GM19043 (cell line): Measurements from ENCODE around the gene FAM131A.

ENCODE experiments used
- ATAC-seq: cut with Tn5 transposase; IDR thresholded peaks from one replicate; pipeline ENCODE4 v1.9.1; 2021; ENCODE audit warnings: low read depth; ENCODE audit not compliant: unreplicated experiment

The FAM131A gene, protein sequence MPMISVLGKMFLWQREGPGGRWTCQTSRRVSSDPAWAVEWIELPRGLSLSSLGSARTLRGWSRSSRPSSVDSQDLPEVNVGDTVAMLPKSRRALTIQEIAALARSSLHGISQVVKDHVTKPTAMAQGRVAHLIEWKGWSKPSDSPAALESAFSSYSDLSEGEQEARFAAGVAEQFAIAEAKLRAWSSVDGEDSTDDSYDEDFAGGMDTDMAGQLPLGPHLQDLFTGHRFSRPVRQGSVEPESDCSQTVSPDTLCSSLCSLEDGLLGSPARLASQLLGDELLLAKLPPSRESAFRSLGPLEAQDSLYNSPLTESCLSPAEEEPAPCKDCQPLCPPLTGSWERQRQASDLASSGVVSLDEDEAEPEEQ

DNA sequence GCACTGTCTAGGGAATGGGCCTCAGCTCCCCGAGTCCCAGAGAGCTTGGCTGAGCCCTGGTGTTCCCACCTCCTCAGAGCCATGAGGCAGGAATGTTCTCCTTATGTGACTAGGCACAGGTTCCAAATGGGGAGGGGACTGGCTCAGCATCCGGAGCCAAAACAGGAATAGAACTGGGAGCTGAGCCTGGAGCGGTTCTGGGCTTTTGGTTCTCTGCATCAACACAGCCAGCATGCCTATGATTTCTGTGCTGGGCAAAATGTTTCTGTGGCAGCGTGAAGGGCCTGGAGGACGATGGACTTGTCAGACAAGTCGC, at the start of gene FAM131A:
FAM131A (plus strand) TSS at position 202 of the 316 bp plus-strand sequence; CDS start at position 233, 31 bp downstream.
- no peak for ATAC-seq

DNA sequence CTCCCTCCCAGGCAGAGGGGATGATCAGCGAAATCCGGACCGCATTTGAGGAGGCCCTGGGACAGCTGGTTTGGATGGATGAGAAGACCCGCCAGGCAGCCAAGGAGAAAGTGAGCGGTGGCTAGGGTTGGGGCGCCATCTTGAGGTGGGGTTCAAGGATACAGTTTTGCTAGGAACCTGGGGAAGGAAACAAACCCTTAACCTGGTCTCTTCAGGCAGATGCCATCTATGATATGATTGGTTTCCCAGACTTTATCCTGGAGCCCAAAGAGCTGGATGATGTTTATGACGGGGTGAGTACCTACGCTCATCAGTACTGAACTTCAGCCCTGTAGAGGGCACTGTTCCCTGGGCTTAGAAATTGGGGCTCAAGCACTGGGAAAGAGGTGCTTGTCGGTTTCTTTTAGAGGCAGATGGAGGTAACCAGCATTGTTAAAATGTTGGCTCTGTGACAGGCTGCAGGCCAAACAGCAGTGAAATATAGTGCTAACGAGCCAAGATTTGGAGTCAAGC, 47.9 kb upstream of the FAM131A start:
- ATAC-seq: no peak

DNA sequence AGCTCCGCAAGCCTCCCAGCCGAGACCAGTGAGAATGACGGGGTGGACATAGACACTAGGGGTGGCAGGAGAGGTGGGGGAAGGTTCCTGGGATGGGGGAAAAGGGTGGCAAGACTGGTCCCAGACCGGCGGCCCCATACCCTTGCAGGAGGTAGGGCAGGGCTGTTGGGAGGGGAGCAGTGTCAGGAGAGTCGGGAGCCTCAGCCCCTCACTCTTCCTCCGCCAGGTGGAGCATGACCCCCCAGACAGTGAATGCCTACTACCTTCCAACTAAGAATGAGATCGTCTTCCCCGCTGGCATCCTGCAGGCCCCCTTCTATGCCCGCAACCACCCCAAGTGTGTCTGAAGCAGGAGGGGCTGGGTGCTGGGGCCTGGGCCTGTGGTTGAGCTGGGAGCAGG, 47.1 kb upstream of the FAM131A start:
- no peak for ATAC-seq

DNA sequence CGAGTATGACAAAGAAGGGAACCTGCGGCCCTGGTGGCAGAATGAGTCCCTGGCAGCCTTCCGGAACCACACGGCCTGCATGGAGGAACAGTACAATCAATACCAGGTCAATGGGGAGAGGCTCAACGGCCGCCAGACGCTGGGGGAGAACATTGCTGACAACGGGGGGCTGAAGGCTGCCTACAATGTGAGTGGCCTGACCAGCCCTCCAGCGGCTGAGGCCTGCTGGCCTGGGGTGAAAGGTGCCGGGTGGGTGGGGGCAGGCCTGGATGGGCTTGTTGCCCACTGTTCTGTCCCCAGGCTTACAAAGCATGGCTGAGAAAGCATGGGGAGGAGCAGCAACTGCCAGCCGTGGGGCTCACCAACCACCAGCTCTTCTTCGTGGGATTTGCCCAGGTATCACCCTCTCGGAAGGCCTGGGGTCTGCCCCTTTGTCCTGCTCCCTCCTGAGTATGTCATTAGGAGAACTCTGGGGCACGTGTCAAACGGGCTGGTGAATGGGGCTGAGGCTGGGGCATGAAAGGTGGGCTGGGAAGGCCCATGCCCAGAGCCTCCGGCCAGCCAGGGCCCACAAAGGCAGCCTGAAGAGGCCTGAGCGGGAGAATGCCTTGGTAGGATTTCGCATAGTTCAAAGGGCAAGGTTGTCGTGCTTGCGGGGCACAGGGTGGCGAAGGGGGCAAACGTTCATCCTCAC, 46.2 kb upstream of the FAM131A start:
- ATAC-seq: no peak

DNA sequence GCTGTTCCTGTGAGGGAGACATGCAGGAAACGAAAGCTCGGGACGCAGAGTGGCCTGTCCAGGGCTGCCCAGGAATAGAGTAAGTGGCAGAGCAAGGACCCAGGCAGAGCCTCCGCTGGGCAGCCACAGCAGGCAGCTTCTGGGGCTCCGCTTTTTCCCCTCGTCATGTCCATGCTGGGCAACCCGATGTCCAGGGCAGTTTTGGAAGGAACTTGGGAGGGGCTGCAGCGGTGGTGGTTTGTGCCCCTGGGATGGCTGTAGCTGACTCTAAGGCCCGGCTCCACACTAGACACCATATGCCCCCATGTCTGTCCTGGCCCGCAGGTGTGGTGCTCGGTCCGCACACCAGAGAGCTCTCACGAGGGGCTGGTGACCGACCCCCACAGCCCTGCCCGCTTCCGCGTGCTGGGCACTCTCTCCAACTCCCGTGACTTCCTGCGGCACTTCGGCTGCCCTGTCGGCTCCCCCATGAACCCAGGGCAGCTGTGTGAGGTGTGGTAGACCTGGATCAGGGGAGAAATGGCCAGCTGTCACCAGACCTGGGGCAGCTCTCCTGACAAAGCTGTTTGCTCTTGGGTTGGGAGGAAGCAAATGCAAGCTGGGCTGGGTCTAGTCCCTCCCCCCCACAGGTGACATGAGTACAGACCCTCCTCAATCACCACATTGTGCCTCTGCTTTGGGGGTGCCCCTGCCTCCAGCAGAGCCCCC, 45.5 kb upstream of the FAM131A start:
- no peak for ATAC-seq

DNA sequence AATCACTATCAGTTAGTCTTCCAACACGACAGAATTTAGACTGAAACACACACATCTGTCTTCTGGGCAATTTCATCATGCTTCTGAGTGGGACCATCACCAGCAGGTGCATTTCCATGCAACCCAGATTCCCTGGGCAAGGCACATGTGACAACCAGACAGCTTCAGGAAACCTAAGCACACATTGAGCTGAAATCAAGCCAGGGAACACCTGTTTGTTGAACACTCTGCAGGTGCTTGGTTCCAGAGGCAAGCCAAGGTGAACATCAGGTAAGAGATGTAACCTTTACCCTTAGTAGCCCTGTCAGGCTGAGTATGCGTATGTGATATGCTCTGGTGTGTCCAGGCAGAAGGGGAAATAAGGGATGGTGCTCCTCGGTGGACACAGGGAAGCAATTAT, 41.6 kb upstream of the FAM131A start:
- no peak for ATAC-seq

DNA sequence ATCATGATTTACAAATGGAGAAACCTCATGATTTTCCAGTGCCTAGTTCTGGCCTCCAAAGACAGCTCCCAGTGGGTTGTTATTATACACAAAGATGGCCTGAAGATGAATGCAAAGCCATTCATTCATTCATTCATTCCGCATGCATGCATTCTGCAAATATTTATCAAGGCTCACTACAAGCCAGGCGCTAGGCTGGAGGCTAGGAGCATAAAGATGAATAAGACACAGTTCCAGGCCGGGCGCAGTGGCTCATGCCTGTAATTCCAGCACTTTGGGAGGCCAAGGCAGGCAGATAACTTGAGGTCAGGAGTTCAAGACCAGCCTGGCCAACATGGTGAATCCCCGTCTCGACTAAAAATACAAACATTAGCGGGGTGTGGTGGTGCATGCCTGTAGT, 40.8 kb upstream of the FAM131A start:
- no peak for ATAC-seq

DNA sequence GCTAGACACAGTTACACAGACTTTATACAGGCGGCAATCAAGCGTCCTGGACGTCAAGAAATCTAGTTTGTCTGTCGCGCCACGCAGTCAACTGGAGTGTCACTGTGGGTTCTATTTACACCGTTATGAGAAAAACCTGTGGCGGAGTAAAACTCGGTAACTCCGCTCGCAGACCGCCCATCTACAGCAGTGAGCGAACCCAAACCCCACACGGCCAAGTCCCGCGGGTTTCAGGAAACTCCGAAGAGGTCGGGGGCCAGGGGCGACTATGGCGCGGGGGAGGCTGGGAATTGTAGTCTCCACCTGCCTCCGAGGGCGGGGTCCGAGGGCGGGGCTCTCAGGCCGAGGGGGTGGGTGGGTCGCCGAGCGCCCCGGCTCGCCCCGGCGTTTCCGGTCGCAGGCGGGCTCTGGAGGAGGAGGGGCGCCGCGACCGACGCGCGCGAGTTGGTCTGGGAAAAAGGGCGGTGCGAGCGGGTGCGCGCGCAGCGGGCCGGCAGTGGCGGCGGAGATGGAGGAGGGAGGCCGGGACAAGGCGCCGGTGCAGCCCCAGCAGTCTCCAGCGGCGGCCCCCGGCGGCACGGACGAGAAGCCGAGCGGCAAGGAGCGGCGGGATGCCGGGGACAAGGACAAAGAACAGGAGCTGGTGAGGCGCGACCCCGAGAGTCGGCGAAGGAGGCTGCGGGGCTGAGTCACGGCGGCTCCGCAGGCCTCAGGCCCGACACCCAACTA, 38.5 kb upstream of the FAM131A start, which contains the start of gene PSMD2:
PSMD2 (plus strand) TSS at position 483 of the 729 bp plus-strand sequence; CDS start at position 509, 26 bp downstream.
- ATAC-seq: peak; percentile 94

DNA sequence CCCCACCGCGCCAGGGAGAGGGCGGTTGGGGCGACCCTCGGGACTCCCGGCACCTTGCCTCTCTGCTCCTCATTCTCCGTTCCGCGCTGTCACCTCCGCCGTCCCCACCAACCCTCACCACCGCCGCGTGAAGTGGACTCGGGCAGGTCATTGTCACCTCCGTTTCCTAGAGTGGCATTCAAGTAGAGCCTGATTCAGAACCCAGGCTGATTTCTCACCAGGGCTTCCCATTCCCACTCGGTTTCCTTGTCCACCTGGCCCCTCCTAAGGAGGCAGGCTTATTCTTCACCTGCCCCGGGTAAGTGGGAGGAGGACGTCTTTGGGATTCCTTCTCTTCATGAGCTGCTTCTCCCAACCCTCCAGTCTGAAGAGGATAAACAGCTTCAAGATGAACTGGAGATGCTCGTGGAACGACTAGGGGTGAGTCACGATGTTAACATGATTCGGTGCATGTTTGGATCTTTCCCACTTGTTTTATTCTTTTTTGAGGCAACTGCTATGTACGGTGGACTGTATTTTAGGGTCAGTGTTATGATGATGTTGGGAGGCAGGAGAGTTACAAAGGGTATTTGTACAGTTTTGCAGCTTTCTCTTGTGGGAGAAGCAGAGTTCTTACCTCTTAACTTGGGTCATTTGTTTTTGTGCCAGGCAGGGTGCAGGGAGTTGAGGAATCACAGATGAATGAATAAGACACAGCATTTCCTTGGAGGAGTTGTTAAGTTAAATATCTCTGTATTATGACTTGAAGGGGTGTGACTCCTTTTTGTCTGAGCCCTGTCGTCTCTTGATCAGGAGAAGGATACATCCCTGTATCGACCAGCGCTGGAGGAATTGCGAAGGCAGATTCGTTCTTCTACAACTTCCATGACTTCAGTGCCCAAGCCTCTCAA, 37.7 kb upstream of the FAM131A start:
- peak; percentile 6 for ATAC-seq

DNA sequence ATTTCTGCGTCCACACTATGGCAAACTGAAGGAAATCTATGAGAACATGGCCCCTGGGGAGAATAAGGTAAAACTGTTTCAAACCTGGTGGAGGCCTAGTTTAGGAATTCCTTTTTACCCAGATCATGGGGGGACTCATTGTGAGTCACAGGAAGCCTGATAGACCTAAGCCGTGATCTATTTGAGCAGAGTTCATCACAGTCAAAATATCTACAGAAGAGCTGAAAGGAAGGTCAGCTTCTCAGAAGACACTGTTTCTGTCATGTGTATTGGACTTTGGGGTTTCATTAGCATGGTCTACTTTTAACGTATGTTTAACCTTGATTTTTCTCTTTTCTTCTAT, 37.1 kb upstream of the FAM131A start:
- ATAC-seq: no peak

DNA sequence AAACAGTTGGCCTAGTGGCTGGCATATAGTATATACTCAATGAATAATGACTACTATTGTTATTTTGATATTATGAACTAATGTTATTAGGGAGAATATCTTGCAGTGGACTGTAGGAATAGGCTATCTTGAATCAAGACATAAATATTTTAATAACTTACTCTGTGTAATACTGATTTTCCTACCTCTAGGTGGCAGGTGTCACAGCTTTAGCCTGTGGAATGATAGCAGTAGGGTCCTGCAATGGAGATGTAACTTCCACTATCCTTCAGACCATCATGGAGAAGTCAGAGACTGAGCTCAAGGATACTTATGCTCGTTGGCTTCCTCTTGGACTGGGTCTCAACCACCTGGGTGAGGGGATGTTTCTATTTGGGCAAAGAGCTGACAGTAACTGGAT, 31.8 kb upstream of the FAM131A start:
- ATAC-seq: no peak

DNA sequence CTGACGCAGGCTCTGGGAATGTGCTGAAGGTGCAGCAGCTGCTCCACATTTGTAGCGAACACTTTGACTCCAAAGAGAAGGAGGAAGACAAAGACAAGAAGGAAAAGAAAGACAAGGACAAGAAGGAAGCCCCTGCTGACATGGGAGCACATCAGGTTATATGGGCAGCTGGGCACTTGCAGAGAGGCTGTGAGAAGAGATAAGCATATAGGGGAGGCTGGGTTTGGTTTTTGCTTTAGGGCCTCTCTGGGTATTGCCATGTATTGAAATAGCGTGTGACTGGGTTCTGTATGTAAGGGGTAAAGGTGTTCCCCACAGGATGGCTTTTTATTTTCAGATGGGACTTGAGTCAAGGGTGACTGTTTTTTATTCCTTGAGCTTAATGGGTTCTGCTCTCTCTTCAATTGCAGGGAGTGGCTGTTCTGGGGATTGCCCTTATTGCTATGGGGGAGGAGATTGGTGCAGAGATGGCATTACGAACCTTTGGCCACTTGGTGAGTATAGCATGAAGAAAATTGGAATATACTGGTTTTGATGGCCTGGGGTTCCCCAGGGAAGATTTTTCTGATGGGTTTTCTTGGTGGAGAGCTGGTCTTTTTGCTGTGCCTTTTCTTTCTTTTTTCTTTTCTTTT, 30.9 kb upstream of the FAM131A start:
- ATAC-seq: no peak

DNA sequence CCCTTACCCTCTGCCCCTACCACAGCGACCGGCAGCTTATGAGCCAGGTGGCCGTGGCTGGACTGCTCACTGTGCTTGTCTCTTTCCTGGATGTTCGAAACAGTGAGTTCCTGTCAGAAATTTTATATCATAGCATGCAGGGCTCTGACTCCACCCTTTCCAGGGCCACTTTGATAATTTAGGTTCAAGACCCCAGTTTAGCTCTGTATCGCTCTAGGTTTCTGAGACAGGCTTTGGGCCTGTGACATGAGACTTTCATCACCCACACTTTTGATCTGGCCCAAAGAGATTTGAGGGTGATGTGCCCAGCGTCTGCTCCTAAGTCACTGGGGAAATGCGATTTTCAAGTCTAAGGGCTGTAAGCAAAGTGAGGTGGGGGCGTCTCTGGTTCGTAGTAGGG, 29.5 kb upstream of the FAM131A start:
- ATAC-seq: no peak

DNA sequence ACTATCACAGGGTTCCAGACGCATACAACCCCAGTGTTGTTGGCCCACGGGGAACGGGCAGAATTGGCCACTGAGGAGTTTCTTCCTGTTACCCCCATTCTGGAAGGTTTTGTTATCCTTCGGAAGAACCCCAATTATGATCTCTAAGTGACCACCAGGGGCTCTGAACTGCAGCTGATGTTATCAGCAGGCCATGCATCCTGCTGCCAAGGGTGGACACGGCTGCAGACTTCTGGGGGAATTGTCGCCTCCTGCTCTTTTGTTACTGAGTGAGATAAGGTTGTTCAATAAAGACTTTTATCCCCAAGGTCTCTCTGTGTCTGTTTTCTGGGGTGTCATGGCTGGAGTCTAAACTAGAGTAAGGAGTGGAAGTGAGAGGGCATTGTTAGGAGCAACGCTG, 28.7 kb upstream of the FAM131A start:
- ATAC-seq: no peak

DNA sequence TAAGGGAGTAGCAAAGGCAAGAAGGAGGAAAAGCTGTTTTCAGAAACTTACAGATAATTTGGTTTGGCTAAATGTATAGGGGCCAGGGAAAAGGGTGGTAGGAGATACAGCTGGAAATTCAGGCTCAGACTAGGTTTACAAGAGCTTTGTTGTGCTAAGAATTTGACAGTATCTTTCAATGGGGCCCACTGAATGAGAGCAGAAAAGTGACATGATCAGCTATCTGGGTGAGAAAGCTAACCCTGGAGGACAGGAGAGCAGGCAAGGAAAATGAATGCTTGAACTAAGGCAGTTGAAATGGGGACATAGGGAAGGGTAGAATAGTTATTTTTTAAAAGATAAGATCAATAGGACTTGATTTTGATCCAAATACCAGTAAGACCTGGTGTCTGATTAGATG, 25.8 kb upstream of the FAM131A start:
- no peak for ATAC-seq

DNA sequence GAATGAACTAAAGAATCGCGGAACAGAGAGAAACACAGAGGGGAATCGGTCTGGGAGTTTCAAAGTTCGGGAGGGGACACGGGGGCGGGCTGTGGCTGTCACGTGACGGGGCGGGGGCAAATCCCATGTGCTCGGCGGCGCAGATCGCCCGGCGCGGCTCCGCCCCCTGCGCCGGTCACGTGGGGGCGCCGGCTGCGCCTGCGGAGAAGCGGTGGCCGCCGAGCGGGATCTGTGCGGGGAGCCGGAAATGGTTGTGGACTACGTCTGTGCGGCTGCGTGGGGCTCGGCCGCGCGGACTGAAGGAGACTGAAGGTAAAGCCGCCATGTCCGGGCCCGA, 23.1 kb upstream of the FAM131A start, which contains the start of gene EIF4G1:
EIF4G1 (plus strand) TSS at position 244 of the 337 bp plus-strand sequence. CDS start 1,191 bp downstream, outside the sequence.
- ATAC-seq: peak; percentile 85

DNA sequence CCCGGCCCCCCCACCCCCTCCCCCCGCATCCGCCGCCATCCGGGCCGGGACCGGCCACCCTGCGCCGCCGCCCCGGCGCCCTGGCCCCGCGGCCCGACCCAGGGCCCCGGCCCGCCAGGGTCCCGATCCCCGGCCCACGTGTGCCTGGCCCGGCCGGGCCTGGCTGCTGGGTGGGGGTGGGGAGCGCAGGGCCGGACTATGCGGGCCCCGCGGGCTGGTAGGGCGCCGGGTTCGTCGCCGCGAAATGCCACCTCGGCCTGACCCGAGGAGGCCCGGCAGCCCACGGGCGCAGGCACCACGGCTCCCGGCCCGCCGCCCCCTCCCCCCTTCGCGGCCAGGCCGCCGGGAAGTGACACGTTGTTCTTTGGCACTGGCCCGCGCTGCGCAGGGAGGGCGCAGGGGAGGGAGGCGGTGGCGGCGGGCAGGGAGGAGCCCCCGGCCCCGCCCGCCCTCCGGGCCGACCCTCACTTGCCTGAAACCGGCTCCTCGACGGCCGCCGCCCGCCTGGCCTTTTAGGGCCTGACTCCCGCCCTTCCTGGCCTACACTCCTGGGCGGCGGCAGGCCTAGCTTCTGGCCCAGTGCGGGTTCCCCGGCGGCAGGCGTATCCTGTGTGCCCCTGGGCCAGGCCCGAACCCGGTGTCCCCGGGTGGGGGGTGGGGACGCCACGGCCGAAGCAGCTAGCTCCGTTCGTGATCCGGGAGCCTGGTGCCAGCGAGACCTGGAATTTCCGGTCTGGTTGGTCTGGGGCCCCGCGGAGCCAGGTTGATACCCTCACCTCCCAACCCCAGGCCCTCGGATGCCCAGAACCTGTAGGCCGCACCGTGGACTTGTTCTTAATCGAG, 22.5 kb upstream of the FAM131A start:
- ATAC-seq: peak; percentile 31

DNA sequence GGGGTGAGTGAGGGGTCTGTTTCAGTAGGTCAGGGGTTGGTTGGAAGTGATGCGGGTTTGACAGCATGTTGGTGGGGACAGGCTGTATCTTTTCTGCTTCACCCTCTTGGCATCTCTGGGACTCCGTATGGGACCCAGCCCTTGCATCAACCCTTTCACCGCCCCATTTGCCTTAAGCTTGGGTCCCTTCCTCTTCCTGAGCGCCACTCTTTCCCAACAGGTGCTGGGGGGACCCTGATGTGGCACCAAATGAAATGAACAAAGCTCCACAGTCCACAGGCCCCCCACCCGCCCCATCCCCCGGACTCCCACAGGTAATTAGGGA, 21.9 kb upstream of the FAM131A start:
- no peak for ATAC-seq
